Astrocyte of the spinal cord (primary cell): ENCODE data around the gene RHOV.

ENCODE experiments used
- DNase-seq: peaks from one replicate; pipeline ENCODE4 v3.0.0; 2011; ENCODE audit warnings: low read depth, low spot score
- H3K4me3 ChIP-seq: 2 replicates; pipeline ENCODE4 v1.5.1; 2011; ENCODE audit warnings: low read depth, mild to moderate bottlenecking, low read length, moderate library complexity
- CTCF ChIP-seq: IDR thresholded peaks from 2 replicates; pipeline ENCODE4 v1.5.1; 2012; ENCODE audit warnings: low read depth, mild to moderate bottlenecking, low read length, inconsistent platforms
- in situ Hi-C: cut with HindIII; loops from 2 replicates; pipeline ENCODE4 v1.10.0; 2017; ENCODE audit warnings: low sequenced_read_pairs

Gene RHOV

GRCh38 chr15:40894681-40895448, 20.8 kb upstream of the RHOV start:
- peak; percentile 68 for DNase-seq
- H3K4me3 ChIP-seq: peak overlapping the region; percentile 95
- TF ChIP-seq CTCF: peak; percentile 66
- in situ Hi-C loops: no loop called here

- in situ Hi-C loops: no loop called here
- peak; percentile 90 for TF ChIP-seq CTCF
- DNase-seq: peak; percentile 97
- peak within 1 kb of the TSS; percentile 95 for H3K4me3 ChIP-seq
Measured at GRCh38 chr15:40893733-40894680, 20.0 kb upstream of the RHOV start, which contains the start of gene VPS18. Gene VPS18 (plus strand): TSS chr15:40894450. CDS start chr15:40894769, 319 bp downstream.

- in situ Hi-C loops: no loop called here
- H3K4me3 ChIP-seq: no peak overlapping the region
- no peak for TF ChIP-seq CTCF
- no peak for DNase-seq
Measured at GRCh38 chr15:40893019-40893670, 19.1 kb upstream of the RHOV start.

- in situ Hi-C loops: no loop called here
- no peak for TF ChIP-seq CTCF
- DNase-seq: no peak
- H3K4me3 ChIP-seq: no peak overlapping the region
Measured at GRCh38 chr15:40892447-40893012, 18.5 kb upstream of the RHOV start.

GRCh38 chr15:40891810-40892446, 17.9 kb upstream of the RHOV start:
- peak; percentile 83 for TF ChIP-seq CTCF
- no peak overlapping the region for H3K4me3 ChIP-seq
- in situ Hi-C loops: no loop called here
- peak; percentile 62 for DNase-seq
